NCI-H2171 (cell line): ENCODE measurements around the gene SNX8.

ENCODE experiments used
- DNase-seq: peaks from one replicate; lab custom pipeline; 2025; lab: John Stamatoyannopoulos, UW

Gene SNX8

GRCh38 chr7:2219606-2220005 lies 94.6 kb downstream of the SNX8 start:
- no peak for DNase-seq

GRCh38 chr7:2219136-2219535 lies 95.1 kb downstream of the SNX8 start:
- DNase-seq = no peak

GRCh38 chr7:2218444-2218785 lies 95.8 kb downstream of the SNX8 start:
- no peak for DNase-seq

- DNase-seq = no peak
These were observed 96.4 kb downstream of the SNX8 start for GRCh38 chr7:2217716-2218443.

- no peak for DNase-seq
These were observed 97.0 kb downstream of the SNX8 start for GRCh38 chr7:2217206-2217605.

- no peak for DNase-seq
These were observed 98.4 kb downstream of the SNX8 start for GRCh38 chr7:2215851-2216250.

GRCh38 chr7:2214636-2215035 lies 99.6 kb downstream of the SNX8 start:
- DNase-seq = no peak

GRCh38 chr7:2213551-2214215 lies 100.6 kb downstream of the SNX8 start:
- no peak for DNase-seq

GRCh38 chr7:2212906-2213305 lies 101.3 kb downstream of the SNX8 start:
- DNase-seq = no peak

GRCh38 chr7:2211926-2212325 lies 102.3 kb downstream of the SNX8 start:
- DNase-seq = no peak

GRCh38 chr7:2211259-2211880 lies 102.9 kb downstream of the SNX8 start:
- DNase-seq = no peak

GRCh38 chr7:2210551-2211258 lies 103.5 kb downstream of the SNX8 start:
- DNase-seq = no peak

- DNase-seq = no peak
These were observed 104.3 kb downstream of the SNX8 start for GRCh38 chr7:2209961-2210323.

- DNase-seq = peak; percentile 18
These were observed 104.9 kb downstream of the SNX8 start for GRCh38 chr7:2209146-2209960.

GRCh38 chr7:2208712-2209111 lies 105.5 kb downstream of the SNX8 start:
- DNase-seq = no peak

GRCh38 chr7:2205036-2205780 lies 109.0 kb downstream of the SNX8 start:
- DNase-seq = no peak

- no peak for DNase-seq
These were observed 109.8 kb downstream of the SNX8 start for GRCh38 chr7:2204446-2204845.

- DNase-seq = no peak
These were observed 110.4 kb downstream of the SNX8 start for GRCh38 chr7:2203766-2204300.

GRCh38 chr7:2202901-2203765 lies 111.1 kb downstream of the SNX8 start:
- DNase-seq = no peak

- DNase-seq = no peak
These were observed 111.9 kb downstream of the SNX8 start for GRCh38 chr7:2202361-2202761.
